Heart right ventricle (tissue), 16 donors: ENCODE results near the gene FN3KRP. TPM values are rescaled to one million over a fixed set of nuclear protein-coding genes. Genes with fewer than 3 reads are reported as not detected.

Experiments used
- ATAC-seq, 8 donors: fragments of 200-7000 bp; cut with Tn5 transposase; one replicate each; pipeline ENCODE4 v1.9.1; 2020; ENCODE audit warnings: mild to moderate bottlenecking in 8 of 8, moderate library complexity in 8 of 8, moderate number of reproducible peaks in 1 of 8
- DNase-seq, 2 donors: peaks; one replicate each; pipeline ENCODE4 v3.0.0-alpha.2; 2020
- H3K27ac ChIP-seq, 10 donors: fragments of 200-600 bp; sonication (generic) in 2 of 10; one replicate each; pipeline versions ENCODE4 v1.5.0 to v1.8.0; 2020 to 2022; ENCODE audit warnings: mild to moderate bottlenecking in 3 of 10
- H3K27me3 ChIP-seq, 7 donors: fragments of 200-600 bp; one replicate each; pipeline ENCODE4 v1.8.0; 2021 to 2022; ENCODE audit warnings: mild to moderate bottlenecking in 2 of 7
- H3K36me3 ChIP-seq, 9 donors: fragments of 200-600 bp; sonication (generic) in 1 of 9; one replicate each; pipeline versions ENCODE4 v1.5.0 to v1.8.0; 2020 to 2022; ENCODE audit warnings: mild to moderate bottlenecking in 2 of 9
- H3K4me1 ChIP-seq, 9 donors: fragments of 200-600 bp; sonication (generic) in 1 of 9; one replicate each; pipeline versions ENCODE4 v1.5.0 to v1.8.0; 2020 to 2022; ENCODE audit warnings: mild to moderate bottlenecking in 4 of 9
- H3K4me3 ChIP-seq, 10 donors: fragments of 200-600 bp; sonication (generic) in 2 of 10; one replicate each; pipeline versions ENCODE4 v1.5.0 to v1.8.0; 2020 to 2022; ENCODE audit warnings: mild to moderate bottlenecking in 7 of 10, moderate library complexity in 2 of 10
- H3K9me3 ChIP-seq, 11 donors: fragments of 200-600 bp in 10 of 11; sonication (generic) in 2 of 11; one replicate each; pipeline versions ENCODE4 v1.5.0 to v1.8.0; 2013 to 2022; ENCODE audit warnings: mild to moderate bottlenecking in 2 of 11, control low read depth in 1 of 11, moderate library complexity in 1 of 11
- WGBS, 2 donors: extraction: QIAGEN DNeasy Blood & Tissue Kit; methylation state at CpG; one replicate each; pipeline ENCODE4 v1.1.7; 2013; ENCODE audit warnings: inconsistent platforms in 1 of 2; 5-methylcytosine and 5-hydroxymethylcytosine counted together
- intact Hi-C, 10 donors: fragments of 100-400 bp; cut with DNase I; formaldehyde crosslinking; loops; one replicate each; pipeline versions ENCODE4 v1.11.1 to v1.14.2; 2022
- polyA plus RNA-seq, 2 donors: library from polyadenylated mRNA; stranded (reverse); fragments of 200-250 nt; gene quantifications; one replicate each; pipeline ENCODE4 v1.2.3, GENCODE V29; 2013
- total RNA-seq, 10 donors: library from RNA; stranded (reverse); fragmentation: NEBNext Ultra II Directional in 3 of 10; extraction: Animal tissue kit (Norgen Biotek cat#: 25700) in 3 of 10; gene quantifications; one replicate each; pipeline versions ENCODE4 v1.2.1 to v1.2.4, GENCODE V29; 2021 to 2023
- TF ChIP-seq, protein P1 (sequence below), 9 donors: fragments of 200-600 bp; sonication (generic) in 2 of 9; IDR thresholded peaks; one replicate each; pipeline versions ENCODE4 v1.5.0 to v1.8.0; 2021 to 2022; ENCODE audit warnings: antibody characterized with exemption in 9 of 9, mild to moderate bottlenecking in 5 of 9, moderate library complexity in 1 of 9
- donor health status: Arrhythmogenic right ventricular cardiomyopathy.
- donor health status: ischemic (EF 13 %, LVEDD 7.1; RV severe dilation, severe dysfunction).
- donor health status: healthy with polysubstance abuse.
- donor health status: DM: no; HTN: yes; CAD: no.
- donor health status: DM: no; HTN: no; CAD: no.
- donor health status: ischemic (EF 25% LVEDD 6.9; RV normal size, moderate dysfunction).
- donor health status: ischemic (EF 25% LVEDD 5.7; RV mildly dilated, moderate dysfunction).
- donor health status: healthy.
- donor health status: DM: yes; HTN: yes; CAD: no.
- donor health status: Ischemic cardiomyopathy.
- donor health status: ischemic (EF 35%, LVEDD 5.7; RV mildly dilated, moderate dysfunction).
- donor health status: nonischemic (EF 11% LVEDD 7.7; RV severe dilation, severe dysfunction).
- donor health status: DM: yes; HTN: yes; CAD: no.
- donor health status: PGD.
- donor health status: ischemic (EF 29% LVEDD 5.4; RV normal size, mild dysfunction).
- donor health status: nonischemic (EF 23%, LVEDD 6.1; RV moderate dilation, normal function).

The FN3KRP gene
- total and polyA plus RNA-seq, 12 donors = 10.3 to 21.5 (median 15.3) TPM

DNA sequence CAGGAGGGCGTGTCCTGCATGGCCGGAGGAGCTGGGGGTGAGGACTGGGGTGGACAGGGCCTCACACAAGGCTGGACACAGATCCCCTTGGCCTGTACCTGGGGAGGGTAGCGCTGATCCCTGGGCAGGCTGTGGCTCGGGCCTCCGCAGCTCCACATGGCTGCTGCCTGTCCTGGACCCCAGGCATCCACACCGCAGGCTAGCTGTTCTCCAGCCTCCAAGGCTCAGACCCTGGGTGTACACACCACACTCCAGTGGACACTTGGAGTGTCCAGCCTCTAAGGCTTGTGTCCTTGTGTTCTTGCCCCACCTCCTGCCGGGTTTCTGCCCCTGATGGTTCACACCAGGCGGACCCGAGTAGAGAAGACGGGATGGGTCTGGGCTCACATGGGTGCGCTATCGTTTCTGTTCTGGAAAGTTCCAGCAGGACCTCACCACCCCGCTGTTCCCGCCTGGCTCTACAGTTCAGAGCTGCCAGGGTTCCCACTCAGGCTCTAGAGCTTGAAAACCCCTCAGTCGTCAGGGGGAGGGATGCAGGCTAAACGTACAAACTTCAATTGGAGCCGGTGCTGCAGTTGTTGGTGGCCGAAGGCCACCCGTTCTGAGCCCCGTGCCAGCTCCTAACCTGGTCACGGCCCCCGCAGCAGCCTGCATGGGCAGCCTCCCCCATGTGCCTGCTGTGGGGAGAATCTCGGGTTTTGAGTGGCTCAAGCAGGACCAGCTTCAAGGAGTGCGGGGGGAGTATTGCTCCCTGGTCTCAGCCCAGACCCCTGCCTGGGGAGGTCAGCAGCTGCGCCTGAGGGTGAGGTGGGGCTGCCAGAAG lies 6.6 kb upstream of the FN3KRP start:
- 83 to 86% methylated on average over 25 of the region's 25 CpGs for WGBS, 2 donors

DNA sequence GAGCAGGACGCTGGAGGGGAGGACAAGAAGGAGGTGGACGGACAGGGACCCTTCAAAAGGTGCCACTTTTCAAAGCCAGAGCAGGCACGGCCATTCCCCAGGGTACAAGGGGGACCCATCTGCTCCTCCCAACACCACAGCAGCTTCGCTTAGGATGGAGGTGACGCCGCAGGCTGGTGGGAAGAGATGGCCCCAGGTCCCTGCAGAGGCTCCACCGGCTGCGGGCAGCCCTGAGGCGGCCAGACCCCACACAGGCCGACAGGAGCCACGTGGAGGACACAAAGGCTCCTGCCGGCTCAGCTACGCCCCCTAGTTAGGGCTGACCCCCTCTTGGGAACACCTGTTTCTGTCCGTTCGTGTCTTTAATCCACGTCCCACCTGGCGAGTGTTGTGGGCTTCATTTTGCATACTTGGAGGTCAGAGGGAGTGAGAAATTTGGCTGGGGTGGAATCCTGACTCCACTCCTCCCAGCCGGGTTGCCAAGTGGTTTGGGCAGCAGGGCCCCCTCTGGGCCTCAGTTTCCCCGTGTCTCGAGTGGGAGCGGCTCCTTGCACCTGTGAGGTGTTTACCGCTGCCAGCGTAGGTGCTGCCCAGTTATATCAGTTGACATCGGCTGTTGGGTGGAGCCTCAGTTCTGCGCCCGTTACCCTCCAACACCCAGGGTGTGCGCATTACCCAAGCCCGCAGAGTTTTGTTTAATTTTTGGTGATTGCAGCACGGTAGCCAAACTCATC lies 5.8 kb upstream of the FN3KRP start:
- no peak for DNase-seq
- WGBS, 2 donors = 74 to 77% methylated on average over 29 of the region's 29 CpGs
- no peaks in the 10 kb centered on the region for H3K9me3 ChIP-seq
- H3K27me3 ChIP-seq = peaks cover 0 to 2% (median 0%) of the 10 kb centered on the region in 7 donors
- intact Hi-C loops = no loop called here
- TF ChIP-seq, protein P1, sequence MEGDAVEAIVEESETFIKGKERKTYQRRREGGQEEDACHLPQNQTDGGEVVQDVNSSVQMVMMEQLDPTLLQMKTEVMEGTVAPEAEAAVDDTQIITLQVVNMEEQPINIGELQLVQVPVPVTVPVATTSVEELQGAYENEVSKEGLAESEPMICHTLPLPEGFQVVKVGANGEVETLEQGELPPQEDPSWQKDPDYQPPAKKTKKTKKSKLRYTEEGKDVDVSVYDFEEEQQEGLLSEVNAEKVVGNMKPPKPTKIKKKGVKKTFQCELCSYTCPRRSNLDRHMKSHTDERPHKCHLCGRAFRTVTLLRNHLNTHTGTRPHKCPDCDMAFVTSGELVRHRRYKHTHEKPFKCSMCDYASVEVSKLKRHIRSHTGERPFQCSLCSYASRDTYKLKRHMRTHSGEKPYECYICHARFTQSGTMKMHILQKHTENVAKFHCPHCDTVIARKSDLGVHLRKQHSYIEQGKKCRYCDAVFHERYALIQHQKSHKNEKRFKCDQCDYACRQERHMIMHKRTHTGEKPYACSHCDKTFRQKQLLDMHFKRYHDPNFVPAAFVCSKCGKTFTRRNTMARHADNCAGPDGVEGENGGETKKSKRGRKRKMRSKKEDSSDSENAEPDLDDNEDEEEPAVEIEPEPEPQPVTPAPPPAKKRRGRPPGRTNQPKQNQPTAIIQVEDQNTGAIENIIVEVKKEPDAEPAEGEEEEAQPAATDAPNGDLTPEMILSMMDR (IDR thresholded peaks at IDR 0.05) = no peak
- H3K4me3 ChIP-seq = no peak overlapping the region
- ATAC-seq = no peak
- peaks cover 0 to 3% (median under 1%) of the 10 kb centered on the region in 9 donors for H3K4me1 ChIP-seq
- H3K36me3 ChIP-seq = no peaks in the 10 kb centered on the region
- no peak overlapping the region for H3K27ac ChIP-seq

More for the DNA sequence above, 6.6 kb upstream of the FN3KRP start:
- H3K27ac ChIP-seq = no peak overlapping the region
- peaks cover 0 to 2% (median 0%) of the 10 kb centered on the region in 7 donors for H3K27me3 ChIP-seq
- no peaks in the 10 kb centered on the region for H3K9me3 ChIP-seq
- intact Hi-C loops = loop anchor here in 2 of 10 donors (10.0 kb wide), 1 partner anchor 55 kb away; no protein-coding TSS in a partner anchor
- H3K4me3 ChIP-seq = no peak overlapping the region
- H3K4me1 ChIP-seq = no peaks in the 10 kb centered on the region
- TF ChIP-seq, protein P1 (IDR thresholded peaks at IDR 0.05) = no peak
- DNase-seq (no peak), ATAC-seq (no peak)
- no peaks in the 10 kb centered on the region for H3K36me3 ChIP-seq

DNA sequence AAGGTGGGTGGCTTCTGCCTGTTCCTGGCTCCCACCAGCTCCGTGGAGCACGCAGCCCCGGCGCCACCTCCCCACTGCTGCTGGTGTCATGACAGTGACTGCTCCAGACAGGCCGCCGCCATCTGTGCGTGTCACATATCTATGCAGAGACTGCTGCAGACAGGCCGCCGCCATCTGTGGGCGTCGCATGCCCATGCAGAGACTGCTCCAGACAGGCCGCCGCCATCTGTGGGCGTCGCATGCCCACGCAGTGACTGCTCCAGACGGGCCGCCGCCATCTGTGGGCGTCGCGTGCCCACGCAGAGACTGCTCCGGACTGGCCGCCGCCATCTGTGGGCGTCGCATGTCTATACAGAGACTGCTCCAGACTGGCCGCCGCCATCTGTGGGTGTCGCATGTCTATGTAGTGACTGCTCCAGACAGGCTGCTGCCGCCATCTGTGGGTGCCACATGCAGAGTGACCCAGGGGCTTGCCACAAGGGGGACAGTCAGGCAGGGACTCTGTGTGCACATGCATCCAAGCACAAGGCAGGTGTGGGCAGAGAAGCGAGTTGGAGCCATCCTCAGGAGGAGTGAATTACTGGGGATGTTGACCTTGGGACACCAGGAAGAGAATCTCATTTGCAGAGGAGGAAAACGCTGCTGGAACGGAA lies 3.3 kb upstream of the FN3KRP start:
- Histone ChIP-seq H3K4me1 (peaks cover 3 to 20% (median 17%) of the 10 kb centered on the region in 9 donors), H3K4me3 (no peak overlapping the region), H3K27me3 (peaks cover 0 to 2% (median 0%) of the 10 kb centered on the region in 7 donors), H3K36me3 (no peaks in the 10 kb centered on the region), H3K27ac (no peak overlapping the region), H3K9me3 (no peaks in the 10 kb centered on the region)
- ATAC-seq (no peak), DNase-seq (no peak)
- TF ChIP-seq, protein P1 (IDR thresholded peaks at IDR 0.05) = no peak
- intact Hi-C loops = no loop called here
- 89 to 91% methylated on average over 34 to 35 of the region's 35 CpGs for WGBS, 2 donors
